Endothelial cell of umbilical vein (primary cell): ENCODE results near the gene AMIGO3. TPM values are rescaled to one million over a fixed set of nuclear protein-coding genes. Genes with fewer than 3 reads are reported as not detected.

ENCODE experiments used
- BruUV-seq: library from RNA; stranded (reverse); fragments of 400-500 nt; replicated peaks from 2 replicates; lab custom pipeline; 2021; lab: Mats Ljungman, UMichigan
- CTCF ChIA-PET: fragments of 300-600, 350-600 bp; sonication (Branson Sonifier 250); formaldehyde crosslinking; loops from one replicate; lab custom pipeline; 2021; ENCODE audit warnings: antibody characterized with exemption, inconsistent platforms; lab: Charles Lee
- POLR2A ChIA-PET: fragments of 300-600, 350-600 bp; sonication (Branson Sonifier 250); formaldehyde crosslinking; loops from one replicate; lab custom pipeline; 2021; ENCODE audit warnings: antibody characterized with exemption, inconsistent platforms; lab: Charles Lee
- DNase-seq: peaks from one replicate; pipeline ENCODE4 v3.0.0-alpha.2; 2011; ENCODE audit warnings: low read depth, low spot score
- FAIRE-seq: peaks from 2 replicates; lab custom pipeline; 2011; peaks lifted over from hg19 to GRCh38; lab: Jason Lieb, UNC
- H2AFZ ChIP-seq: 2 replicates; pipeline ENCODE4 v1.6.0; 2012; ENCODE audit warnings: low read depth, low read length, control low read depth, inconsistent platforms
- H3K27ac ChIP-seq: 2 replicates; pipeline ENCODE4 v1.5.1; 2011; ENCODE audit warnings: low read depth, mild to moderate bottlenecking, control low read depth, low read length, moderate library complexity; ENCODE audit not compliant: insufficient read depth
- H3K27me3 ChIP-seq, 2 experiments: 2 replicates each; pipeline versions ENCODE4 v1.6.0 to v1.6.1; 2011; ENCODE audit warnings: low read length in 2 of 2, mixed read lengths in 1 of 2; ENCODE audit not compliant: control insufficient read depth in 2 of 2, insufficient read depth in 2 of 2
- H3K36me3 ChIP-seq, 2 experiments: 2 replicates in 1 of 2; 3 replicates in 1 of 2; pipeline ENCODE4 v1.5.1; 2011; ENCODE audit warnings: low read length in 2 of 2, mild to moderate bottlenecking in 1 of 2, moderate library complexity in 1 of 2; ENCODE audit not compliant: control insufficient read depth in 2 of 2, insufficient read depth in 2 of 2; ENCODE audit errors: extremely low read depth in 1 of 2
- H3K4me1 ChIP-seq: 3 replicates; pipeline ENCODE4 v1.5.1; 2011; ENCODE audit warnings: mild to moderate bottlenecking, low read length; ENCODE audit not compliant: control insufficient read depth, insufficient read depth; ENCODE audit errors: extremely low read depth
- H3K4me2 ChIP-seq: 2 replicates; pipeline ENCODE4 v1.6.1; 2011; ENCODE audit warnings: low read length, control low read depth, mixed read lengths; ENCODE audit not compliant: insufficient read depth
- H3K4me3 ChIP-seq, 3 experiments: fragments of 200-600 bp in 1 of 3; sonication (generic), shearing (Covaris generic) in 1 of 3; replicated peaks in 1 of 3; 2 replicates each; pipeline ENCODE4 v1.5.1; 2011 to 2016; ENCODE audit warnings: control low read depth in 3 of 3, low read length in 3 of 3, mild to moderate bottlenecking in 2 of 3, inconsistent platforms in 1 of 3, low read depth in 1 of 3, moderate library complexity in 1 of 3; ENCODE audit not compliant: insufficient read depth in 1 of 3
- H3K79me2 ChIP-seq: 2 replicates; pipeline ENCODE4 v1.6.0; 2012; ENCODE audit warnings: low read length, inconsistent platforms; ENCODE audit not compliant: control insufficient read depth, insufficient read depth
- H3K9ac ChIP-seq: replicated peaks from 2 replicates; pipeline ENCODE3; 2011; ENCODE audit warnings: low read length, control low read depth; ENCODE audit not compliant: insufficient read depth; ENCODE audit errors: extremely low read depth
- H3K9me1 ChIP-seq: replicated peaks from 3 replicates; pipeline ENCODE4 v1.6.0; 2011; ENCODE audit warnings: mild to moderate bottlenecking, low read length; ENCODE audit not compliant: control insufficient read depth, insufficient read depth; ENCODE audit errors: extremely low read depth
- H3K9me3 ChIP-seq: replicated peaks from 2 replicates; pipeline ENCODE4 v1.5.1; 2012; ENCODE audit warnings: low read length, inconsistent platforms; ENCODE audit not compliant: control insufficient read depth, insufficient read depth
- H4K20me1 ChIP-seq: replicated peaks from 2 replicates; pipeline ENCODE3; 2011; ENCODE audit warnings: mild to moderate bottlenecking, low read length; ENCODE audit not compliant: control insufficient read depth, insufficient read depth; ENCODE audit errors: extremely low read depth
- EZH2 ChIP-seq: IDR thresholded peaks from 2 replicates; pipeline ENCODE4 v1.6.1; 2012; ENCODE audit warnings: borderline replicate concordance, low read depth, mild to moderate bottlenecking, moderate library complexity, low read length, inconsistent platforms; ENCODE audit not compliant: severe bottlenecking
- FOS ChIP-seq: IDR thresholded peaks from 2 replicates; pipeline ENCODE4 v1.6.1; 2011; ENCODE audit warnings: mild to moderate bottlenecking, low read length, moderate library complexity, borderline replicate concordance; ENCODE audit not compliant: insufficient read depth
- GATA2 ChIP-seq: IDR thresholded peaks from 2 replicates; pipeline ENCODE4 v1.7.0; 2011; ENCODE audit warnings: low read depth, mild to moderate bottlenecking, moderate library complexity, mixed read lengths, low read length; ENCODE audit not compliant: insufficient read length, insufficient read depth
- JUN ChIP-seq: IDR thresholded peaks from 2 replicates; pipeline ENCODE4 v1.6.1; 2011; ENCODE audit warnings: borderline replicate concordance, low read depth; ENCODE audit not compliant: insufficient read length, insufficient read depth
- MAX ChIP-seq: IDR thresholded peaks from 2 replicates; pipeline ENCODE4 v1.6.1; 2011; ENCODE audit not compliant: insufficient read depth, insufficient read length
- MYC ChIP-seq: IDR thresholded peaks from one replicate; pipeline ENCODE4 v1.6.1; 2011; ENCODE audit warnings: mild to moderate bottlenecking, low read depth, low read length
- POLR2A ChIP-seq: IDR thresholded peaks from 2 replicates; pipeline ENCODE4 v1.6.1; 2012; ENCODE audit warnings: low read depth, mild to moderate bottlenecking, control low read depth, low read length
- POLR2AphosphoS5 ChIP-seq: IDR thresholded peaks from 2 replicates; pipeline ENCODE4 v1.6.1; 2012; ENCODE audit warnings: low read depth, mild to moderate bottlenecking, control low read depth, low read length, moderate library complexity; ENCODE audit not compliant: insufficient read depth
- dilution Hi-C: fragments of 300-500 bp; cut with MboI; formaldehyde crosslinking; loops from one replicate; pipeline ENCODE4 v1.15.0; 2019; ENCODE audit warnings: low sequenced_read_pairs; ENCODE audit not compliant: extremely low pct_ligation_motif_present
- intact Hi-C: fragments of 100-400 bp; cut with micrococcal nuclease; formaldehyde crosslinking; loops from one replicate; pipeline ENCODE4 v1.10.0; 2022
- polyA plus RNA-seq, 4 experiments: library from polyadenylated mRNA; depleted of rRNA in 3 of 4; stranded (reverse) in 3 of 4; unstranded in 1 of 4; fragments of >200 nt; gene quantifications; 2 replicates each; pipeline versions ENCODE4 v1.2.1 to v1.2.3, GENCODE V29; 2011 to 2012; ENCODE audit warnings: missing spikeins in 1 of 4
- total RNA-seq: library from RNA; stranded (reverse); gene quantifications from 2 replicates; pipeline ENCODE4 v1.2.3, GENCODE V29; 2021
- TF ChIP-seq, protein P1 (sequence below), 2 donors: IDR thresholded peaks; 1 replicate in 1 of 2; 2 replicates in 1 of 2; pipeline ENCODE4 v1.5.1; 2011; ENCODE audit warnings: low read length in 2 of 2, mild to moderate bottlenecking in 2 of 2, moderate library complexity in 2 of 2, control low read depth in 1 of 2, inconsistent platforms in 1 of 2, low read depth in 1 of 2; ENCODE audit not compliant: insufficient read depth in 1 of 2; ENCODE audit errors: extremely low read depth in 1 of 2

AMIGO3 gene
- total and polyA plus RNA-seq, 2 donors (not counting 3 experiments of a cell fraction or from before 2014, with no cell fraction given), result 0.21 TPM; not detected in 1

DNA sequence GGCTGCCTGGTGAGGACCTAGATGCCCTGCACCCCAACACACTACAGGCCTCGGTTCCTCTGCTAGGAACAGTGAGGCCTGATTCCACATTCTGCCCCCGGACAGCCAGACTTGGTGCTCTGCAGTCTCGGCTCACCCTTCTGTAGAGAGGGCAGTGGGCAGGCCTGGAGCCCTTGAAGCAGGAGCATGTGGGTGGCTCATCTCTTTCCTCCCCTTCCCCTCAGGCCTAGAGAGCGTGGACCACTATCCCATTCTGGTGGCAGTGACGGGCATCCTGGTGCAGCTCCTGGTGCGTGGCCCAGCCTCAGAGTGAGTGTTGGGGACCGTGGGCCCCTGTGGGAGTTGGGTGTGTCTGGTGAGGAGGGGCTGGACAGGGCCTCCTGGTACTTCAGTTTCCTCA is 3.3 kb downstream of the AMIGO3 start:
- Histone ChIP-seq H3K4me2 (no peak overlapping the region), H3K9me1 (no peaks in the 10 kb centered on the region), H3K4me1 (peaks cover 7% of the 10 kb centered on the region), H3K9ac (no peak overlapping the region), H3K4me3 (no peak overlapping the region), H3K27ac (no peak overlapping the region), H4K20me1 (no peaks in the 10 kb centered on the region), H3K27me3 (no peaks in the 10 kb centered on the region), H3K36me3 (peaks cover 3 to 8% of the 10 kb centered on the region in 2 experiments), H3K79me2 (no peaks in the 10 kb centered on the region), H3K9me3 (no peaks in the 10 kb centered on the region), H2AFZ (no peak overlapping the region)
- no peak for FAIRE-seq
- ChIA-PET POLR2A (no interaction called here), CTCF (interaction anchor here (2.3 kb wide), 1 partner anchor 176 kb away, joined by 7 read pairs; no protein-coding TSS in a partner anchor)
- no TSS peak for BruUV-seq
- DNase-seq, result no peak
- no peak for TF ChIP-seq GATA2
- no peak for TF ChIP-seq JUN
- TF ChIP-seq MYC, result no peak
- no peak for TF ChIP-seq POLR2A
- no peak for TF ChIP-seq POLR2AphosphoS5
- TF ChIP-seq, protein P1, sequence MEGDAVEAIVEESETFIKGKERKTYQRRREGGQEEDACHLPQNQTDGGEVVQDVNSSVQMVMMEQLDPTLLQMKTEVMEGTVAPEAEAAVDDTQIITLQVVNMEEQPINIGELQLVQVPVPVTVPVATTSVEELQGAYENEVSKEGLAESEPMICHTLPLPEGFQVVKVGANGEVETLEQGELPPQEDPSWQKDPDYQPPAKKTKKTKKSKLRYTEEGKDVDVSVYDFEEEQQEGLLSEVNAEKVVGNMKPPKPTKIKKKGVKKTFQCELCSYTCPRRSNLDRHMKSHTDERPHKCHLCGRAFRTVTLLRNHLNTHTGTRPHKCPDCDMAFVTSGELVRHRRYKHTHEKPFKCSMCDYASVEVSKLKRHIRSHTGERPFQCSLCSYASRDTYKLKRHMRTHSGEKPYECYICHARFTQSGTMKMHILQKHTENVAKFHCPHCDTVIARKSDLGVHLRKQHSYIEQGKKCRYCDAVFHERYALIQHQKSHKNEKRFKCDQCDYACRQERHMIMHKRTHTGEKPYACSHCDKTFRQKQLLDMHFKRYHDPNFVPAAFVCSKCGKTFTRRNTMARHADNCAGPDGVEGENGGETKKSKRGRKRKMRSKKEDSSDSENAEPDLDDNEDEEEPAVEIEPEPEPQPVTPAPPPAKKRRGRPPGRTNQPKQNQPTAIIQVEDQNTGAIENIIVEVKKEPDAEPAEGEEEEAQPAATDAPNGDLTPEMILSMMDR (IDR thresholded peaks at IDR 0.05; ENCODE audit: extremely low read depth in 1 of 2, insufficient read depth in 1 of 2, low read depth in 1 of 2, low read length in 2 of 2), result no peak
- TF ChIP-seq FOS, result no peak
- no peak for TF ChIP-seq MAX
- TF ChIP-seq EZH2, result no peak
- intact Hi-C loops (no loop called here), dilution Hi-C loops (no loop called here)
